HCT116 (cell line): ENCODE measurements around the gene GABRA4. TPM values are rescaled to one million over a fixed set of nuclear protein-coding genes. Genes with fewer than 3 reads are reported as not detected.

Experiments
- ATAC-seq: fragments of 200-7000 bp; cut with Tn5 transposase; 2 replicates; pipeline ENCODE4 v1.9.1; 2020; ENCODE audit warnings: mild to moderate bottlenecking, moderate library complexity
- BruUV-seq: library from RNA; stranded (reverse); fragments of 400-500 nt; replicated peaks from 2 replicates; lab custom pipeline; 2021; lab: Mats Ljungman, UMichigan
- CTCF ChIA-PET: fragments of 300-600 bp; sonication (Branson Sonifier 250); formaldehyde crosslinking; loops from one replicate; lab custom pipeline; 2021; ENCODE audit warnings: antibody characterized with exemption; lab: Charles Lee
- POLR2A ChIA-PET: fragments of 300-600, 350-600 bp; sonication (Branson Sonifier 250); formaldehyde crosslinking; loops from one replicate; lab custom pipeline; 2021; ENCODE audit warnings: antibody characterized with exemption; lab: Charles Lee
- RAD21 ChIA-PET, 2 experiments: fragments of 300-600 bp; sonication (Branson Sonifier 250); formaldehyde crosslinking; loops; one replicate each; lab custom pipeline; 2023; ENCODE audit warnings: low total read pairs in 2 of 2; ENCODE audit not compliant: uncharacterized antibody in 2 of 2, unreplicated experiment in 2 of 2, low non-redundant PET in 1 of 2; lab: Charles Lee
- DNase-seq: peaks from one replicate; pipeline ENCODE4 v3.0.0-alpha.2; 2010; ENCODE audit warnings: low read depth, low spot score
- H2AFZ ChIP-seq: fragments of 200-600 bp; shearing (Covaris generic), sonication (generic); 2 replicates; pipeline ENCODE4 v1.6.1; 2017; ENCODE audit warnings: low read depth, mixed run types, mixed read lengths, antibody characterized with exemption, low read length; ENCODE audit not compliant: poor library complexity, severe bottlenecking
- H3K27ac ChIP-seq: 2 replicates; pipeline ENCODE4 v1.5.1; 2012; ENCODE audit warnings: low read depth, low read length
- H3K27me3 ChIP-seq: fragments of 200-600 bp; sonication (generic); 2 replicates; pipeline ENCODE4 v1.6.1; 2016; ENCODE audit warnings: mixed run types, low read length, mixed read lengths; ENCODE audit not compliant: insufficient read depth
- H3K36me3 ChIP-seq, 2 experiments: fragments of 200-500 bp in 1 of 2; fragments of 200-600 bp in 1 of 2; sonication (Bioruptor generic) in 1 of 2; sonication (generic) in 1 of 2; 2 replicates each; pipeline versions ENCODE4 v1.5.1 to v1.6.1; 2014 to 2016; ENCODE audit warnings: low read length in 2 of 2, inconsistent platforms in 1 of 2, mixed read lengths in 1 of 2, mixed run types in 1 of 2; ENCODE audit not compliant: insufficient read depth in 2 of 2, control insufficient read depth in 1 of 2
- H3K4me1 ChIP-seq, 2 experiments: fragments of 200-600 bp in 1 of 2; sonication (generic) in 1 of 2; 2 replicates each; pipeline versions ENCODE4 v1.5.1 to v1.6.1; 2012 to 2017; ENCODE audit warnings: low read length in 2 of 2, inconsistent platforms in 1 of 2, mild to moderate bottlenecking in 1 of 2, mixed read lengths in 1 of 2, mixed run types in 1 of 2, moderate library complexity in 1 of 2; ENCODE audit not compliant: insufficient read depth in 2 of 2, control insufficient read depth in 1 of 2
- H3K4me2 ChIP-seq: fragments of 200-600 bp; sonication (generic); 2 replicates; pipeline ENCODE4 v1.6.1; 2017; ENCODE audit warnings: mixed run types, low read length, mixed read lengths
- H3K4me3 ChIP-seq, 2 experiments: fragments of 200-600 bp in 1 of 2; sonication (generic) in 1 of 2; replicated peaks in 1 of 2; 2 replicates each; pipeline ENCODE4 v1.5.1; 2011 to 2016; ENCODE audit warnings: low read length in 2 of 2, control low read depth in 1 of 2, low read depth in 1 of 2, mild to moderate bottlenecking in 1 of 2, mixed read lengths in 1 of 2, mixed run types in 1 of 2
- H3K79me2 ChIP-seq: fragments of 200-600 bp; sonication (generic); 2 replicates; pipeline ENCODE4 v1.6.1; 2017; ENCODE audit warnings: mild to moderate bottlenecking, mixed run types, low read length, moderate library complexity, mixed read lengths; ENCODE audit not compliant: insufficient read depth
- H3K9ac ChIP-seq: fragments of 200-600 bp; sonication (generic); 2 replicates; pipeline ENCODE4 v1.6.1; 2016; ENCODE audit warnings: low read length, mixed read lengths
- H3K9me2 ChIP-seq: fragments of 200-600 bp; sonication (generic), shearing (Covaris generic); 2 replicates; pipeline ENCODE4 v1.6.1; 2017; ENCODE audit warnings: mixed run types, mild to moderate bottlenecking, moderate library complexity; ENCODE audit not compliant: insufficient read depth
- H3K9me3 ChIP-seq, 2 experiments: fragments of 200-500 bp in 1 of 2; fragments of 200-600 bp in 1 of 2; sonication (Bioruptor generic) in 1 of 2; sonication (generic) in 1 of 2; 2 replicates each; pipeline ENCODE4 v1.6.1; 2014 to 2017; ENCODE audit warnings: low read length in 2 of 2, mixed read lengths in 2 of 2, inconsistent platforms in 1 of 2, low read depth in 1 of 2, mild to moderate bottlenecking in 1 of 2, mixed run types in 1 of 2, moderate library complexity in 1 of 2; ENCODE audit not compliant: control insufficient read depth in 1 of 2, insufficient read depth in 1 of 2
- H4K20me1 ChIP-seq: fragments of 200-600 bp; sonication (generic), shearing (Covaris generic); 2 replicates; pipeline ENCODE4 v1.6.1; 2017; ENCODE audit warnings: mixed run types, mild to moderate bottlenecking, moderate library complexity; ENCODE audit not compliant: insufficient read depth
- CBX3 ChIP-seq: IDR thresholded peaks from 2 replicates; pipeline ENCODE4 v1.6.1; 2012; ENCODE audit warnings: low read depth
- CEBPB ChIP-seq: IDR thresholded peaks from 2 replicates; pipeline ENCODE4 v1.6.1; 2012; ENCODE audit warnings: low read depth
- CTCF ChIP-seq, 3 experiments: fragments of 200-600 bp in 1 of 3; sonication (generic) in 1 of 3; IDR thresholded peaks in 2 of 3; conservative IDR thresholded peaks in 1 of 3; 2 replicates each; pipeline ENCODE4 v1.5.1; 2012 to 2017; ENCODE audit warnings: low read depth in 2 of 3, low read length in 2 of 3, antibody characterized with exemption in 1 of 3, borderline replicate concordance in 1 of 3, control low read depth in 1 of 3, mild to moderate bottlenecking in 1 of 3, mixed read lengths in 1 of 3, mixed run types in 1 of 3, moderate library complexity in 1 of 3; ENCODE audit not compliant: insufficient read depth in 1 of 3
- ELF1 ChIP-seq: IDR thresholded peaks from 2 replicates; pipeline ENCODE4 v1.6.1; 2012; ENCODE audit warnings: low read depth, borderline replicate concordance
- EZH2 ChIP-seq: fragments of 200-600 bp; sonication (generic); IDR thresholded peaks from 2 replicates; pipeline ENCODE4 v1.6.1; 2017; ENCODE audit warnings: antibody characterized with exemption, mixed run types
- EZH2phosphoT487 ChIP-seq: fragments of 200-600 bp; IDR thresholded peaks from 2 replicates; pipeline ENCODE4 v1.6.1; 2018; ENCODE audit warnings: antibody characterized with exemption, borderline replicate concordance
- FOSL1 ChIP-seq: IDR thresholded peaks from 2 replicates; pipeline ENCODE4 v1.6.1; 2012; ENCODE audit warnings: low read depth
- JUND ChIP-seq: IDR thresholded peaks from 2 replicates; pipeline ENCODE4 v1.6.1; 2012
- POLR2A ChIP-seq: IDR thresholded peaks from 2 replicates; pipeline ENCODE4 v1.7.0; 2011; ENCODE audit warnings: borderline replicate concordance; ENCODE audit not compliant: insufficient read depth, insufficient read length; ENCODE audit errors: extremely low read depth
- POLR2AphosphoS5 ChIP-seq: IDR thresholded peaks from 2 replicates; pipeline ENCODE4 v1.6.1; 2011; ENCODE audit warnings: mild to moderate bottlenecking, low read depth, low read length, moderate library complexity
- RAD21 ChIP-seq: IDR thresholded peaks from 2 replicates; pipeline ENCODE4 v1.6.1; 2012; ENCODE audit warnings: low read depth, mild to moderate bottlenecking
- REST ChIP-seq: IDR thresholded peaks from 2 replicates; pipeline ENCODE4 v1.6.1; 2012; ENCODE audit warnings: low read depth
- SIN3A ChIP-seq: IDR thresholded peaks from 2 replicates; pipeline ENCODE4 v1.6.1; 2012; ENCODE audit warnings: low read depth
- SP1 ChIP-seq: IDR thresholded peaks from 2 replicates; pipeline ENCODE4 v1.6.1; 2012; ENCODE audit warnings: low read depth
- SRF ChIP-seq: IDR thresholded peaks from 2 replicates; pipeline ENCODE4 v1.6.1; 2012; ENCODE audit warnings: low read depth
- TCF7L2 ChIP-seq: IDR thresholded peaks from 2 replicates; pipeline ENCODE4 v1.7.0; 2011; ENCODE audit warnings: borderline replicate concordance, inconsistent platforms; ENCODE audit not compliant: insufficient read depth, insufficient read length; ENCODE audit errors: extremely low read depth
- YY1 ChIP-seq: IDR thresholded peaks from 2 replicates; pipeline ENCODE4 v1.6.1; 2011; ENCODE audit warnings: low read length, low read depth, moderate library complexity, mild to moderate bottlenecking; ENCODE audit not compliant: insufficient replicate concordance; ENCODE audit errors: extremely low read depth
- ZBTB33 ChIP-seq: IDR thresholded peaks from 2 replicates; pipeline ENCODE4 v1.6.1; 2011; ENCODE audit warnings: mild to moderate bottlenecking, low read length, moderate library complexity; ENCODE audit not compliant: insufficient replicate concordance; ENCODE audit errors: extremely low read depth
- intact Hi-C: fragments of 100-400 bp; cut with micrococcal nuclease; formaldehyde crosslinking; loops from 2 replicates; pipeline ENCODE4 v1.10.0; 2022
- total RNA-seq: library from RNA; stranded (reverse); gene quantifications from one replicate; pipeline ENCODE4 v1.2.1, GENCODE V29; 2021; ENCODE audit not compliant: unreplicated experiment

GABRA4 gene
- total RNA-seq, 1 experiment from 2014 or later, result not detected

GRCh38 chr4:47013373-47013772 is 20.0 kb upstream of the GABRA4 start:
- H2AFZ ChIP-seq, result no peak overlapping the region
- BruUV-seq, result no TSS peak
- no peaks in the 10 kb centered on the region for H3K4me1 ChIP-seq
- intact Hi-C loops, result no loop called here
- no peaks in the 10 kb centered on the region for H3K79me2 ChIP-seq
- ChIA-PET RAD21 (no interaction called here), POLR2A (no interaction called here), CTCF (no interaction called here)
- ATAC-seq (no peak), DNase-seq (no peak)
- H3K9me2 ChIP-seq, result no peaks in the 10 kb centered on the region
- TF ChIP-seq ZBTB33 (no peak), EZH2 (no peak), JUND (no peak), SRF (no peak), FOSL1 (no peak), POLR2AphosphoS5 (no peak), CEBPB (no peak), CBX3 (no peak), RAD21 (no peak), POLR2A (no peak), SP1 (no peak), SIN3A (no peak), TCF7L2 (no peak), CTCF (IDR thresholded peaks at IDR 0.05 in 2 of 3, conservative IDR thresholded peaks at IDR 0.05 in 1 of 3; ENCODE audit: borderline replicate concordance in 1 of 3, insufficient read depth in 1 of 3, low read depth in 2 of 3, low read length in 2 of 3) (no peak), REST (no peak), ELF1 (no peak), EZH2phosphoT487 (no peak), YY1 (no peak)
- no peak overlapping the region for H3K4me3 ChIP-seq
- H3K9ac ChIP-seq, result no peak overlapping the region
- H3K36me3 ChIP-seq, result no peaks in the 10 kb centered on the region
- H3K9me3 ChIP-seq, result 0 out of 4 replicates have a peak, but pooled peaks cover 0 to 3% of the 10 kb centered on the region in 2 experiments
- no peak overlapping the region for H3K27ac ChIP-seq
- H3K27me3 ChIP-seq, result no peaks in the 10 kb centered on the region
- no peaks in the 10 kb centered on the region for H4K20me1 ChIP-seq
- no peak overlapping the region for H3K4me2 ChIP-seq
